Ascending aorta (tissue), 2 donors: ENCODE data around the gene FKBP7. TPM values are rescaled to one million over a fixed set of nuclear protein-coding genes. Genes with fewer than 3 reads are reported as not detected.
A peak's percentile ranks its signal among the peaks of the same experiment; 100 is the strongest.

Experiments
- DNase-seq, 2 donors: peaks; one replicate each; pipeline ENCODE4 v3.0.0-alpha.2; 2019; ENCODE audit warnings: low spot score in 2 of 2
- H3K27ac ChIP-seq, 2 donors: fragments of 200-600 bp; sonication (generic); one replicate each; pipeline ENCODE4 v1.5.1; 2016 to 2017; ENCODE audit warnings: mild to moderate bottlenecking in 1 of 2
- H3K27me3 ChIP-seq: fragments of 200-600 bp; sonication (generic); one replicate; pipeline ENCODE4 v1.5.1; 2017
- H3K36me3 ChIP-seq, 2 donors: fragments of 200-600 bp; sonication (generic); one replicate each; pipeline ENCODE4 v1.5.1; 2016
- H3K4me1 ChIP-seq, 2 donors: fragments of 200-600 bp; sonication (generic); one replicate each; pipeline ENCODE4 v1.5.1; 2016 to 2017; ENCODE audit warnings: mild to moderate bottlenecking in 1 of 2
- H3K4me3 ChIP-seq, 2 donors: fragments of 200-600 bp; sonication (generic); one replicate each; pipeline ENCODE4 v1.5.1; 2016 to 2017; ENCODE audit warnings: mild to moderate bottlenecking in 1 of 2
- H3K9me3 ChIP-seq, 2 donors: fragments of 200-600 bp; sonication (generic); one replicate each; pipeline ENCODE4 v1.5.1; 2016
- CTCF ChIP-seq, 3 experiments: fragments of 200-600 bp in 2 of 3; fragments of 450-650 bp in 1 of 3; sonication (generic) in 2 of 3; IDR thresholded peaks; one replicate each; pipeline ENCODE4 v1.5.1; 2016 to 2019; ENCODE audit warnings: antibody characterized with exemption in 3 of 3, mild to moderate bottlenecking in 1 of 3, moderate library complexity in 1 of 3
- intact Hi-C: fragments of 100-400 bp; cut with DNase I; formaldehyde crosslinking; loops from one replicate; pipeline ENCODE4 v1.15.1; 2023
- total RNA-seq: library from RNA; depleted of rRNA; stranded (reverse); fragments of >200 nt; gene quantifications from one replicate; pipeline ENCODE4 v1.1.0, GENCODE V29; 2016

Gene FKBP7
- total RNA-seq, 1 donor from 2014 or later = 7.7 TPM

GRCh38 chr2:178417916-178418315 lies 60.5 kb downstream of the FKBP7 start:
- Histone ChIP-seq H3K4me3 (no peak overlapping the region), H3K9me3 (no peaks in the 10 kb centered on the region), H3K27me3 (no peaks in the 10 kb centered on the region), H3K27ac (no peak overlapping the region), H3K4me1 (no peaks in the 10 kb centered on the region), H3K36me3 (peaks cover 0 to 4% of the 10 kb centered on the region in 2 donors)
- intact Hi-C loops = no loop called here
- no peak for DNase-seq
- TF ChIP-seq CTCF (IDR thresholded peaks at IDR 0.05) = no peak

GRCh38 chr2:178415979-178416378 lies 62.4 kb downstream of the FKBP7 start:
- no peaks in the 10 kb centered on the region for H3K9me3 ChIP-seq
- no peaks in the 10 kb centered on the region for H3K36me3 ChIP-seq
- intact Hi-C loops = loop anchor here (2.0 kb wide), 1 partner anchor 221 kb away; the partner anchor contains the start of gene OSBPL6
- H3K4me3 ChIP-seq = no peak overlapping the region
- TF ChIP-seq CTCF (IDR thresholded peaks at IDR 0.05) = no peak
- H3K4me1 ChIP-seq = no peaks in the 10 kb centered on the region
- H3K27ac ChIP-seq = no peak overlapping the region
- DNase-seq = no peak
- H3K27me3 ChIP-seq = no peaks in the 10 kb centered on the region

- peak; percentile 69 to 95 for DNase-seq
- Histone ChIP-seq H3K36me3 (no peaks in the 10 kb centered on the region), H3K27ac (peak overlapping the region; percentile 96 to 97), H3K4me1 (no peaks in the 10 kb centered on the region), H3K9me3 (no peaks in the 10 kb centered on the region), H3K4me3 (peak overlapping the region; percentile 79), H3K27me3 (no peaks in the 10 kb centered on the region)
- TF ChIP-seq CTCF (IDR thresholded peaks at IDR 0.05) = peak; percentile 74 to 94 (median 91)
- intact Hi-C loops = loop anchor here (1.0 to 5.0 kb wide), 4 partner anchors 17 to 302 kb away; partner anchors contain the start of genes OSBPL6 and RBM45
Observed at GRCh38 chr2:178414266-178415247, 63.8 kb downstream of the FKBP7 start.

Other genes with a start within 250 kb of the FKBP7 start
- gene PRKRA, start 27.4 kb downstream of the FKBP7 start, total RNA-seq = 75.5 TPM
- gene PJVK, start 27.2 kb downstream of the FKBP7 start, total RNA-seq = not detected
- gene PLEKHA3, start 1.9 kb upstream of the FKBP7 start, total RNA-seq = 4.8 TPM